Measurements from ENCODE around the gene UPK2.

Gene UPK2

DNA sequence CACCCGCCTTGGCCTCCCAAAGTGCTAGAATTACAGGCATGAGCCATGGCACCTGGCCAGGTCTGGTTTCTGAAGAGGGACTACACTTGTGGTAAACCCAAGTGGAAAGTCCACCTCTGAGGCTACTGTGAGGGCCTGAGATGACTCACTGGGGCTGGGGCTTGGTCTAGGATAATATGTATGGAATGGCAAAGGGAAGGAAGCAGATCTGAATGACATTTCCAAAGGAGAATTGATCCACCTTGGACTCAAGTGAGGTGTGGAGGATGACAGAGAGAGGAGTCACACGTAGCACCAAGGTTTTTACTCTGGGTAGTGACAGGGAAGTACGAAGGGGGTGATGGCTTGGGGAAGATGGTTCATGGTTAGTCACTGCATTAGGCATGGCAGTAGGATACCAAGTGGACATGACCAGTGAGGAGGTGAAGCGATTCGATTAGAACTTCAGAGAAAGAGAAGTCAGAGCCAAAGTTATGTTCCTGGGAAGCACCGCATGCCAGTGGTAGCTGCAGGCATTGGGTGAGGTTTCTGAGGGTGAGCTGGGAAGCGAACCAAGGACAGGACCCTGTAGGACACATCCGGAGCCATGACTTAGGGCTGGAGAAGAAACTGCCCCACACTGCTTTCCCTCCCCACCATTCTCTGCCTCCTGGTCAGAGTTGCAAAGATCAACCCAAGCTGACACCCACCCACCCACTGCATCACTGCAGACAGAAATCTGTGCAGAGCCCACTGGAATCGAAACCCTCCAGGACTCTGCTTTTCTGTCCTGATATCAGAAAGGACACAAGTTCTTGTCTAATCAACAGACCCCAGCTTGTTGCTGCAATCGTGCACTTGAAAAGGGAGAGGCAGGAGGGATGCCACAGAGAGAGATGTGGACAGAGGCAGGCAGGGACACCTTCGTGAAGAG, 17.4 kb upstream of the UPK2 start:
- TF ChIP-seq, protein P1, sequence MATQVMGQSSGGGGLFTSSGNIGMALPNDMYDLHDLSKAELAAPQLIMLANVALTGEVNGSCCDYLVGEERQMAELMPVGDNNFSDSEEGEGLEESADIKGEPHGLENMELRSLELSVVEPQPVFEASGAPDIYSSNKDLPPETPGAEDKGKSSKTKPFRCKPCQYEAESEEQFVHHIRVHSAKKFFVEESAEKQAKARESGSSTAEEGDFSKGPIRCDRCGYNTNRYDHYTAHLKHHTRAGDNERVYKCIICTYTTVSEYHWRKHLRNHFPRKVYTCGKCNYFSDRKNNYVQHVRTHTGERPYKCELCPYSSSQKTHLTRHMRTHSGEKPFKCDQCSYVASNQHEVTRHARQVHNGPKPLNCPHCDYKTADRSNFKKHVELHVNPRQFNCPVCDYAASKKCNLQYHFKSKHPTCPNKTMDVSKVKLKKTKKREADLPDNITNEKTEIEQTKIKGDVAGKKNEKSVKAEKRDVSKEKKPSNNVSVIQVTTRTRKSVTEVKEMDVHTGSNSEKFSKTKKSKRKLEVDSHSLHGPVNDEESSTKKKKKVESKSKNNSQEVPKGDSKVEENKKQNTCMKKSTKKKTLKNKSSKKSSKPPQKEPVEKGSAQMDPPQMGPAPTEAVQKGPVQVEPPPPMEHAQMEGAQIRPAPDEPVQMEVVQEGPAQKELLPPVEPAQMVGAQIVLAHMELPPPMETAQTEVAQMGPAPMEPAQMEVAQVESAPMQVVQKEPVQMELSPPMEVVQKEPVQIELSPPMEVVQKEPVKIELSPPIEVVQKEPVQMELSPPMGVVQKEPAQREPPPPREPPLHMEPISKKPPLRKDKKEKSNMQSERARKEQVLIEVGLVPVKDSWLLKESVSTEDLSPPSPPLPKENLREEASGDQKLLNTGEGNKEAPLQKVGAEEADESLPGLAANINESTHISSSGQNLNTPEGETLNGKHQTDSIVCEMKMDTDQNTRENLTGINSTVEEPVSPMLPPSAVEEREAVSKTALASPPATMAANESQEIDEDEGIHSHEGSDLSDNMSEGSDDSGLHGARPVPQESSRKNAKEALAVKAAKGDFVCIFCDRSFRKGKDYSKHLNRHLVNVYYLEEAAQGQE (IDR thresholded peaks at IDR 0.05; ENCODE audit: insufficient read depth in 1 of 2, low read depth in 2 of 2, low read length in 2 of 2), result no peak
- TF ChIP-seq POLR2AphosphoS5 (IDR thresholded peaks at IDR 0.05; ENCODE audit: low read depth, low read length), result no peak
- no peak for TF ChIP-seq TAF1 (IDR thresholded peaks at IDR 0.05; ENCODE audit: borderline replicate concordance, insufficient read depth, low read length)
- no peak for TF ChIP-seq FOXP2 (optimal IDR thresholded peaks at IDR 0.05; ENCODE audit: borderline replicate concordance, extremely low read depth, extremely low read length, insufficient read depth)
- TF ChIP-seq SIN3A (IDR thresholded peaks at IDR 0.05; ENCODE audit: borderline replicate concordance, insufficient read depth, low read length), result no peak

DNA sequence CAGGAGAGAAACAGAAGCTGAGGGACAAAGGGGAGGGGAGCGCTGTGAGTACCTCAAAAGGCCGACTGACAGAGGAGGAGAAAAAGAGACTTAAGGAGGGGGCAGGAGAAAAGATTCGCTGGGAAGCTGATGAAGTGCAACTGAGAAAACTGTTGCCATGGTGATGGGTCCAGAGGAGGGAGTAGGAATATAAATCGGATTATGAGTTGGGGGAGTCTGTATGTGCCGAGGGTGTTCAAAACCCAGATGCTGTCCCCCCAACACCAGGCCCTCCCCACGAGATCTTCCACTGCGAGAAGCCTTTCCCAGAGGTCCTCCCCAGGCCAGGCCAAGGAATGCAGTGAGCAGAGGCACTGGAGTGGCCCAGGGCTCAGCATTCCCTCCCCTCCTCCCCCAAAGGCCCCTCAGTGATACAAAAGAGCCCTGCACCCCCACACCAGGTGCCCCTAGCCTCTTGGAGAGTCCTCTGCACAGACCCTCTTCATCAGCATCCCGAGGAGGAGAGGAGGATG, 16.6 kb upstream of the UPK2 start:
- TF ChIP-seq TAF1 (IDR thresholded peaks at IDR 0.05; ENCODE audit: borderline replicate concordance, insufficient read depth, low read length) (no peak), POLR2AphosphoS5 (IDR thresholded peaks at IDR 0.05; ENCODE audit: low read depth, low read length) (no peak), FOXP2 (optimal IDR thresholded peaks at IDR 0.05; ENCODE audit: borderline replicate concordance, extremely low read depth, extremely low read length, insufficient read depth) (no peak)

DNA sequence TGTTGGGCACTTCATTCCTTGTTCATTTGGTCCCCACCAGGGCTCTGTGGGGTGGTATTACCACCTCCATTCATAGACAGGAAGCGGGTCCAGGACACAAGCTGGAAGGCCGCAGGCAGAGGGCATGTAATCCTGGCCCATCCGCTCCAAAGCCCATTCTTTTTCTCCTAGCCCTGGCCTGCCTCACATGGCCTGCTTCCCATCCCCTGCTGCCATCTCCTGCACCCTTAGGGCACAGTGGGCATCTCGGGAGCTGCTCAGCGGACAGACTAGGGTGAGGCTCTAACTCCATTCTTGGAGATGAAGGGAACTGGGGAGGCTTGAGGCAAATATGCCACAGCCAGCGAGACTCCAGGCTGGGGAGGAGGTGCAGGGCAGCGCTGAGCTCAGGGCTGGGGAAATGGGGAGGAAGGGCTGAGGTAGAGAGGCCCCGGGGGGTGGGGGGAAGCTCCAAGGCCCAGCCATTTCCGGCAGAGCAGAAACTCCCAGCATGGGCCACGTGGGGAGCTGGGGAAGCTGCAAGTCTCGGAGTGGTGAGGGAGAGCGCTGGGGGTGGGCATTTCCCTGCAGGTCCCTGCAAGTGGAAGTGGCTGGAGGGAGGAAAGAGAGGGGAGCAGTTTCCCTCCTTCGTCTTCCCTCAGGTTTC, 16.0 kb upstream of the UPK2 start:
- TF ChIP-seq SIN3A (IDR thresholded peaks at IDR 0.05; ENCODE audit: borderline replicate concordance, insufficient read depth, low read length) (no peak), FOXP2 (optimal IDR thresholded peaks at IDR 0.05; ENCODE audit: borderline replicate concordance, extremely low read depth, extremely low read length, insufficient read depth) (no peak), POLR2AphosphoS5 (IDR thresholded peaks at IDR 0.05; ENCODE audit: low read depth, low read length) (no peak), TAF1 (IDR thresholded peaks at IDR 0.05; ENCODE audit: borderline replicate concordance, insufficient read depth, low read length) (no peak)
- TF ChIP-seq, protein P1 (IDR thresholded peaks at IDR 0.05; ENCODE audit: insufficient read depth in 1 of 2, low read depth in 2 of 2, low read length in 2 of 2), result no peak

DNA sequence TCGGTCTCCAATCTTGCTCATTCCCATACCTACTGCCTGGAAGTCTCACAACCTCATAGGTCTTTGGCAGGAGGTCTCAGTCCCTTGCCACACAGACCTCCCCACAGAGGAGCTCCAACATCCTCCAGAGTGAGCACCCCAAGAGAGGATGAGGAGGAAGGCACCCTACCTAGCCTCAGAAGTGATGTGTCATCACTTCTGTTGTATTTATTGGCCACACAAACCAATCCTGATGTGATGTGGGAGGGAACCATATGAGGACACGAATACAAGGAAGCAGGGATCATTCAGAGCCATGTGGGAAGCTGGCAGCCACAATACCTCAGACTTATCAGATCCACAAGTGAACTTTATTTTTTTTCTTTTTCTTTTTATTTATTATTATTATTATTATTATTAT, 9.0 kb upstream of the UPK2 start:
- TF ChIP-seq FOXP2 (optimal IDR thresholded peaks at IDR 0.05; ENCODE audit: borderline replicate concordance, extremely low read depth, extremely low read length, insufficient read depth) (no peak), POLR2AphosphoS5 (IDR thresholded peaks at IDR 0.05; ENCODE audit: low read depth, low read length) (no peak), SIN3A (IDR thresholded peaks at IDR 0.05; ENCODE audit: borderline replicate concordance, insufficient read depth, low read length) (no peak), TAF1 (IDR thresholded peaks at IDR 0.05; ENCODE audit: borderline replicate concordance, insufficient read depth, low read length) (no peak)
- TF ChIP-seq, protein P1 (IDR thresholded peaks at IDR 0.05; ENCODE audit: insufficient read depth in 1 of 2, low read depth in 2 of 2, low read length in 2 of 2), result no peak

DNA sequence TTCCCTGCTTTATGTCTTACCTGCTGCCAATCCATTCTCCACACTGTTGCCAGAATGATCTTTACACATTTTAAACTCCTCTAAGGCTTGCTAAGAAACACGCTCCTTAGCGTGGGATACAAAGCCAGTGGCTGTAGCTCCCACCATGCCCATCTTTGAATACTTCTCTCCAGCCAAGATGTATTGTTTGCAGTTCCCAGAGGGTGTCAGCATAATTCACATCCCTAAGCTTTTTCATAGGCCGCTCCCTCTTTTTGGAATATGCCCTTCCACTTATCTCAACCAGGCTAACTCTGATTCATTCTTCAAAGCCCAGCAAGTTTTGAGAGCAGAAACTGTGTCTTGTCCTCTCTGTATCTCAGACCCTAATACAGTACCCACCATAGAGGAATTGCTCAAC, 8.1 kb upstream of the UPK2 start:
- TF ChIP-seq FOXP2 (optimal IDR thresholded peaks at IDR 0.05; ENCODE audit: borderline replicate concordance, extremely low read depth, extremely low read length, insufficient read depth), result no peak
- TF ChIP-seq, protein P1 (IDR thresholded peaks at IDR 0.05; ENCODE audit: insufficient read depth in 1 of 2, low read depth in 2 of 2, low read length in 2 of 2), result no peak
